Breast epithelium (tissue), 3 donors: ENCODE measurements around the gene FRMPD4.

Experiments
- POLR2A ChIP-seq: fragments of 450-650 bp; IDR thresholded peaks from one replicate; pipeline ENCODE4 v1.6.1; 2016; ENCODE audit warnings: antibody characterized with exemption, mild to moderate bottlenecking, moderate library complexity
- POLR2AphosphoS5 ChIP-seq, 3 donors: sonication (generic); formaldehyde crosslinking; IDR thresholded peaks; one replicate each; pipeline ENCODE4 v1.6.1; 2017; ENCODE audit warnings: antibody characterized with exemption in 3 of 3
- TF ChIP-seq, protein P1 (sequence below), 3 donors: fragments of 450-650 bp; IDR thresholded peaks; one replicate each; pipeline ENCODE4 v1.5.1; 2016 to 2017; ENCODE audit warnings: antibody characterized with exemption in 3 of 3, mild to moderate bottlenecking in 3 of 3, moderate library complexity in 3 of 3

DNA sequence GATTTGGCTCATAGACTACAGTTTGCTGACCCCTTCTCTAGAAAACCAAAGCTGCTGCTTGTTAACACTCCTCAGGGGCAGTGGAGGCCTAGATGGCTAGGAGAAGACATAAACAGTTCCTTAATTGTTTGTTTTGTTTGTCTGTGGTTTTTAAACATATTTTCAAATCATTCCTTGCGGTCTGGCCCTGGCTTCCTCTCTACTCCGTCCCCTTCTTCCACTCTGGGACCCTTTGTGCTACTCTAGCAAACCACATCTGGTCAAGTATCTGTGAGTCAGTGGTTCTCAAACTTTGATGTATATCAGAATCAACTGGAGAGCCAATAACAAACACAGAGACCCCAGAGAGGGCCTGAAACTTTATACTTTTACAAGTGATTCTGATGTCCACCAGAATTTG is 36.1 kb downstream of the FRMPD4 start:
- no peak for TF ChIP-seq POLR2AphosphoS5 (IDR thresholded peaks at IDR 0.05)
- TF ChIP-seq, protein P1, sequence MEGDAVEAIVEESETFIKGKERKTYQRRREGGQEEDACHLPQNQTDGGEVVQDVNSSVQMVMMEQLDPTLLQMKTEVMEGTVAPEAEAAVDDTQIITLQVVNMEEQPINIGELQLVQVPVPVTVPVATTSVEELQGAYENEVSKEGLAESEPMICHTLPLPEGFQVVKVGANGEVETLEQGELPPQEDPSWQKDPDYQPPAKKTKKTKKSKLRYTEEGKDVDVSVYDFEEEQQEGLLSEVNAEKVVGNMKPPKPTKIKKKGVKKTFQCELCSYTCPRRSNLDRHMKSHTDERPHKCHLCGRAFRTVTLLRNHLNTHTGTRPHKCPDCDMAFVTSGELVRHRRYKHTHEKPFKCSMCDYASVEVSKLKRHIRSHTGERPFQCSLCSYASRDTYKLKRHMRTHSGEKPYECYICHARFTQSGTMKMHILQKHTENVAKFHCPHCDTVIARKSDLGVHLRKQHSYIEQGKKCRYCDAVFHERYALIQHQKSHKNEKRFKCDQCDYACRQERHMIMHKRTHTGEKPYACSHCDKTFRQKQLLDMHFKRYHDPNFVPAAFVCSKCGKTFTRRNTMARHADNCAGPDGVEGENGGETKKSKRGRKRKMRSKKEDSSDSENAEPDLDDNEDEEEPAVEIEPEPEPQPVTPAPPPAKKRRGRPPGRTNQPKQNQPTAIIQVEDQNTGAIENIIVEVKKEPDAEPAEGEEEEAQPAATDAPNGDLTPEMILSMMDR (IDR thresholded peaks at IDR 0.05) = no peak
- no peak for TF ChIP-seq POLR2A
